GM23338 (cell line): ENCODE data around the gene PPP2R5E. TPM values are rescaled to one million over a fixed set of nuclear protein-coding genes. Genes with fewer than 3 reads are reported as not detected.

Experiments used
- ETS1 ChIP-seq: IDR thresholded peaks from 2 replicates; pipeline ENCODE4 v1.6.1; 2016; ENCODE audit warnings: antibody characterized with exemption
- NANOG ChIP-seq: IDR thresholded peaks from 2 replicates; pipeline ENCODE4 v1.6.1; 2016; ENCODE audit warnings: antibody characterized with exemption, borderline replicate concordance
- REST ChIP-seq: IDR thresholded peaks from one replicate; pipeline ENCODE4 v1.6.1; 2018; ENCODE audit warnings: antibody characterized with exemption; ENCODE audit not compliant: unreplicated experiment
- STAT1 ChIP-seq: IDR thresholded peaks from one replicate; pipeline ENCODE4 v1.6.1; 2016; ENCODE audit warnings: antibody characterized with exemption; ENCODE audit not compliant: unreplicated experiment
- ZNF114 ChIP-seq: fragments of 250-450 bp; sonication (Bioruptor Pico); IDR thresholded peaks from 2 replicates; pipeline ENCODE4 v1.5.0; 2020; ENCODE audit warnings: mild to moderate bottlenecking, moderate library complexity
- ZNF462 ChIP-seq: fragments of 250-450 bp; sonication (Bioruptor Pico); IDR thresholded peaks from 2 replicates; pipeline ENCODE4 v1.5.0; 2020; ENCODE audit warnings: mild to moderate bottlenecking, moderate library complexity
- polyA plus RNA-seq: library from polyadenylated mRNA; unstranded; fragments of >200 nt; fragmentation: Nextera tagmentation; extraction: Ambion mirVana; gene quantifications from 2 replicates; pipeline ENCODE4 v1.2.1, GENCODE V29; 2016
- total RNA-seq: library from RNA; depleted of rRNA; stranded (reverse); fragments of >200 nt; shearing (Covaris generic); gene quantifications from 2 replicates; pipeline ENCODE4 v1.2.3, GENCODE V29; 2014

PPP2R5E gene
- total and polyA plus RNA-seq, 2 experiments from 2014 or later: 40.9 to 45.5 TPM

DNA sequence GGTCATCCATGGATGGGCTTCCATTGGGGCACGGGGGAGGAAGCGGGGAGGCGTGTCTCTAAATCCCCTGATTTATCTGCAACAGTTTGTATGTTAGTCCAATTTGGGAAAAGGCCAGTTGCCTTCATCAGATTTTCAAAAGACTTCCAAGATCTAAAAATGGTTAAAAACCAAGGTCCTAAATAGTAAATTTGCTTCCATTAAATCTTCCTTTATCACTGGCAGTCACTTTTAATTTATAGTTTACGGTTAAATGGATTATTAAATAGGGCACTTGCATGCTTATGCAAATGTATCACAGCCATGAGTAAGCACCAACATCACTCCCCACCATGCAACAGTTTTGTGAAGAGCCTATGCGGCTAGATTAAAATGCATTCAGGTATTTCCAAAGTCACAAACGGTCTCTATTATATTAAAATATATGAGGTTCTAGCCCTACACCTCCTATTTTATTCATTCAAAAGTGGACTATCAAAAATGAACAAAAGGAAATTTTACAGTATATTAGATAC is 116.3 kb downstream of the PPP2R5E start (continued):
- no peak for TF ChIP-seq ZNF462 (CRISPR knock-in tag)
- no peak for TF ChIP-seq NANOG
- no peak for TF ChIP-seq STAT1
- TF ChIP-seq ZNF114 (CRISPR knock-in tag): no peak
- TF ChIP-seq REST: no peak
- TF ChIP-seq ETS1: no peak
